Stomach (tissue), 9 donors: ENCODE measurements around the gene HSD11B1. TPM values are rescaled to one million over a fixed set of nuclear protein-coding genes. Genes with fewer than 3 reads are reported as not detected.

ENCODE experiments used
- DNase-seq, 2 donors: peaks; one replicate each; pipeline versions ENCODE4 v3.0.0 to v3.0.0-alpha.2; 2013 to 2019
- H3K27ac ChIP-seq, 5 donors: fragments of 200-600 bp in 4 of 5; sonication (generic) in 4 of 5; one replicate each; pipeline ENCODE4 v1.5.1; 2013 to 2019; ENCODE audit warnings: mild to moderate bottlenecking in 1 of 5, moderate library complexity in 1 of 5
- H3K27me3 ChIP-seq, 3 donors: fragments of 200-600 bp; sonication (generic); one replicate each; pipeline ENCODE4 v1.5.1; 2017 to 2019; ENCODE audit warnings: mixed run types in 1 of 3
- H3K36me3 ChIP-seq, 4 donors: fragments of 200-600 bp; sonication (generic); 1 replicate in 3 of 4; 2 replicates in 1 of 4; pipeline ENCODE4 v1.5.1; 2016 to 2019
- H3K4me1 ChIP-seq, 4 donors: fragments of 200-600 bp; sonication (generic); one replicate each; pipeline ENCODE4 v1.5.1; 2016 to 2019
- H3K4me3 ChIP-seq, 4 donors: fragments of 200-600 bp; sonication (generic) in 3 of 4; one replicate each; pipeline ENCODE4 v1.5.1; 2016 to 2019; ENCODE audit warnings: mild to moderate bottlenecking in 1 of 4
- H3K9me3 ChIP-seq, 4 donors: fragments of 200-600 bp; sonication (generic); one replicate each; pipeline ENCODE4 v1.5.1; 2016 to 2019
- EP300 ChIP-seq: sonication (generic); formaldehyde crosslinking; IDR thresholded peaks from one replicate; pipeline ENCODE4 v1.6.1; 2017; ENCODE audit warnings: antibody characterized with exemption
- POLR2A ChIP-seq, 4 donors: fragments of 450-650 bp; IDR thresholded peaks; one replicate each; pipeline ENCODE4 v1.6.1; 2016; ENCODE audit warnings: antibody characterized with exemption in 4 of 4, control low read depth in 2 of 4, mild to moderate bottlenecking in 1 of 4, moderate library complexity in 1 of 4
- POLR2AphosphoS5 ChIP-seq, 3 donors: sonication (generic); formaldehyde crosslinking; IDR thresholded peaks; one replicate each; pipeline ENCODE4 v1.6.1; 2016; ENCODE audit warnings: antibody characterized with exemption in 3 of 3
- WGBS, 5 donors: extraction: QIAGEN DNeasy Blood & Tissue Kit in 3 of 5; methylation state at CpG; one replicate each; pipeline versions ENCODE4 v1.1.5 to v1.1.7; 2013 to 2018; 5-methylcytosine and 5-hydroxymethylcytosine counted together
- intact Hi-C: fragments of 100-400 bp; cut with DNase I; formaldehyde crosslinking; loops from one replicate; pipeline ENCODE4 v1.15.1; 2023; ENCODE audit warnings: low total_unique reads
- polyA plus RNA-seq, 3 donors: library from polyadenylated mRNA; stranded (reverse); fragments of 200-250 nt; gene quantifications; one replicate each; pipeline ENCODE4 v1.2.3, GENCODE V29; 2013
- total RNA-seq, 5 donors: library from RNA; depleted of rRNA; stranded (reverse); fragments of >200 nt; gene quantifications; one replicate each; pipeline versions ENCODE4 v1.1.0 to v1.2.3, GENCODE V29; 2014 to 2016
- TF ChIP-seq, protein P1 (sequence below), 7 experiments: fragments of 450-650 bp in 4 of 7; fragments of 200-600 bp in 3 of 7; sonication (generic) in 3 of 7; IDR thresholded peaks; one replicate each; pipeline ENCODE4 v1.5.1; 2016 to 2019; ENCODE audit warnings: antibody characterized with exemption in 7 of 7, control low read depth in 2 of 7, mild to moderate bottlenecking in 1 of 7
- donor health status: healthy with polysubstance abuse.
- donor health status: Bipolar disorder and iron deficiency.
- donor health status: healthy.

The HSD11B1 gene
- total and polyA plus RNA-seq, 8 donors, result 1.5 to 14.0 (median 2.6) TPM; not detected in 2

DNA sequence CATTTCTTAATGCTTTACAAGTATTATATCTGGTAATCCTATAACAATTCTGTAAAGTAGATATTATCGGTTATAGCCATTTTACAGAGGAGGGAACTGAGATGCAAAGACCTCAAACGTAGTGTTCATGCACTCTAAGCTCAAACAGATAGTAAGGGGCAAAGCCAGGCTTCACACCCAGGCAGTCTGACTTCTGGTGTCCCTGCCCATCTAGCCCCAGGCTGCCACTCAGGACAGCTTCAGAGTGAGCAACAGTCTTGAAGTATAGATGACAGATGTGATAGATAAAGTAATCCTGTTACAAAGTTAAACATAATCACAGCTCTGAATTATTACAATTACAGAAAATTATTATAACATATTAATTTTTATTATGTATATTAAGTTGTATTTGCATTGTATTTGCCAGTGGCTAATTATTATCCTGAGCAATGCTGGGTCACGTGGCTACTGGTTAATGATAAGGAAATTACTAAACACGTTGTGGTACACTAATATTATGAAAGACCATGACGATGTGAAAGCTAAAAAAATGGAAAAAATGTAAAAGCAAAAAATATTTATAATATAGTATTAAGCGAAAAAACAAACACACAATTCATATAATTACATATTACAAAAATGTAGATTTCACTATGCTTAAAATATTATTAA lies 45.2 kb downstream of the HSD11B1 start:
- H3K9me3 ChIP-seq, result no peaks in the 10 kb centered on the region
- H3K27me3 ChIP-seq, result no peaks in the 10 kb centered on the region
- H3K4me3 ChIP-seq, result no peak overlapping the region
- no peak for DNase-seq
- WGBS, 5 donors, result 45 to 57% (median 48%) methylated on average over 6 of the region's 6 CpGs
- no peak overlapping the region for H3K27ac ChIP-seq
- peaks cover 0 to 21% (median 7%) of the 10 kb centered on the region in 4 donors for H3K4me1 ChIP-seq
- intact Hi-C loops, result no loop called here
- no peaks in the 10 kb centered on the region for H3K36me3 ChIP-seq
- TF ChIP-seq, protein P1, sequence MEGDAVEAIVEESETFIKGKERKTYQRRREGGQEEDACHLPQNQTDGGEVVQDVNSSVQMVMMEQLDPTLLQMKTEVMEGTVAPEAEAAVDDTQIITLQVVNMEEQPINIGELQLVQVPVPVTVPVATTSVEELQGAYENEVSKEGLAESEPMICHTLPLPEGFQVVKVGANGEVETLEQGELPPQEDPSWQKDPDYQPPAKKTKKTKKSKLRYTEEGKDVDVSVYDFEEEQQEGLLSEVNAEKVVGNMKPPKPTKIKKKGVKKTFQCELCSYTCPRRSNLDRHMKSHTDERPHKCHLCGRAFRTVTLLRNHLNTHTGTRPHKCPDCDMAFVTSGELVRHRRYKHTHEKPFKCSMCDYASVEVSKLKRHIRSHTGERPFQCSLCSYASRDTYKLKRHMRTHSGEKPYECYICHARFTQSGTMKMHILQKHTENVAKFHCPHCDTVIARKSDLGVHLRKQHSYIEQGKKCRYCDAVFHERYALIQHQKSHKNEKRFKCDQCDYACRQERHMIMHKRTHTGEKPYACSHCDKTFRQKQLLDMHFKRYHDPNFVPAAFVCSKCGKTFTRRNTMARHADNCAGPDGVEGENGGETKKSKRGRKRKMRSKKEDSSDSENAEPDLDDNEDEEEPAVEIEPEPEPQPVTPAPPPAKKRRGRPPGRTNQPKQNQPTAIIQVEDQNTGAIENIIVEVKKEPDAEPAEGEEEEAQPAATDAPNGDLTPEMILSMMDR (IDR thresholded peaks at IDR 0.05), result no peak
- TF ChIP-seq EP300, result no peak
- no peak for TF ChIP-seq POLR2A (IDR thresholded peaks at IDR 0.05)
- TF ChIP-seq POLR2AphosphoS5 (IDR thresholded peaks at IDR 0.05), result no peak

DNA sequence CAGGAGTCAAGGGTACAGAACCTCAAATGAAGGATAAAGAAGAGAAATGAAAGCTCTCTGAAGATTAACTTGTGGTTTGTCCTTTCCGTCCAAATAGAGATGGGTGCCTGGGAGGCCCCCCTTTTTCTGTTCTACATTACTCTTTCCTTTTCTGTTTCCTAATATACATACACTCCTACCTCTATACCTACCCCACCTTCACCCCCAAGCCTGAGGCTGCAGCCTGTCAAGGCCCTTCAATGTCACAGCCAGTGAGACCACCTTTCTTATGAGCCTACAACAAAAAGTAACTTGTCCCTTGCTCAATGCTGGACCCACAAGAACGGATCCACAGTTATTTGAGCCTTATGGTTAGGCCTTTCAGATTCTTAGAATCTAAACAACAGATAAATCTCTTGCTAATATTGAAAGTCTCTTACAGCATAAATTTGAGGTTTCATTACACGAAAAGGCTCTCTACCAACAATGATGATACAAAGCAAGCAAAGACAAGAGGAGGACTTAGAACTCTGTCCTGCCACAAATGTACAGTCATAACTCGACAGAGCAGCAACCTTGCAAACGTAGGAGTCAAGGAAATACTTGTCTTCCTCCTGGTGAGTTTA lies 47.1 kb downstream of the HSD11B1 start:
- TF ChIP-seq, protein P1 (IDR thresholded peaks at IDR 0.05), result no peak
- TF ChIP-seq EP300 (no peak), POLR2A (IDR thresholded peaks at IDR 0.05) (no peak), POLR2AphosphoS5 (IDR thresholded peaks at IDR 0.05) (no peak)
- 49 to 65% (median 59%) methylated on average over 5 of the region's 5 CpGs for WGBS, 5 donors
- H3K9me3 ChIP-seq, result no peaks in the 10 kb centered on the region
- no peak overlapping the region for H3K4me3 ChIP-seq
- no peaks in the 10 kb centered on the region for H3K36me3 ChIP-seq
- no peak for DNase-seq
- H3K4me1 ChIP-seq, result peaks cover 0 to 29% (median 8%) of the 10 kb centered on the region in 4 donors
- H3K27me3 ChIP-seq, result no peaks in the 10 kb centered on the region
- intact Hi-C loops, result no loop called here
- peak overlapping the region in 3 of 5 donors; percentile 34 to 66 (median 55) for H3K27ac ChIP-seq

DNA sequence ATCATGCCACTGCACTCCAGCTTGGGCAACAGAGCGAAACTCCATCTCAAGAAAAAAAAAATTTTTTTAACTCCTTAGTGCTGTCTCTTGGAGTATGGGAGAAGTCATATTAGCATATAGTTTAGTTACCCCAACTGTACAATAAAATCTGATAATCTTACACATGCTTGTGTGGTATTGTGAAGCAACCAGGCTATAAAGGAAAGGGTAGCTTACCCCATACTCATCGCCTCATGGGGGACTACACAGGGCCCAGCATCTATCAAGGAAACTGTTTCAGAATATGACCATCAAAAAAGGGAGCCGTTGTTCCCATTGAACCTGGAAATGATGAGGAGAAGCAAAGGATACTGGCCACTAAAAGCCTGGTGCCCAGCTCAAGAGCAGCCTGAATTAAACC lies 48.2 kb downstream of the HSD11B1 start:
- TF ChIP-seq, protein P1 (IDR thresholded peaks at IDR 0.05), result no peak
- no peak for TF ChIP-seq POLR2AphosphoS5 (IDR thresholded peaks at IDR 0.05)
- TF ChIP-seq POLR2A (IDR thresholded peaks at IDR 0.05), result no peak
- no peak for TF ChIP-seq EP300
- DNase-seq, result no peak
- intact Hi-C loops, result no loop called here
- Histone ChIP-seq H3K27ac (no peak overlapping the region), H3K4me3 (no peak overlapping the region), H3K27me3 (no peaks in the 10 kb centered on the region), H3K4me1 (peaks cover 0 to 29% (median 7%) of the 10 kb centered on the region in 4 donors), H3K36me3 (no peaks in the 10 kb centered on the region), H3K9me3 (no peaks in the 10 kb centered on the region)
- WGBS, 5 donors, result 73 to 94% (median 89%) methylated on average over 3 of the region's 3 CpGs

DNA sequence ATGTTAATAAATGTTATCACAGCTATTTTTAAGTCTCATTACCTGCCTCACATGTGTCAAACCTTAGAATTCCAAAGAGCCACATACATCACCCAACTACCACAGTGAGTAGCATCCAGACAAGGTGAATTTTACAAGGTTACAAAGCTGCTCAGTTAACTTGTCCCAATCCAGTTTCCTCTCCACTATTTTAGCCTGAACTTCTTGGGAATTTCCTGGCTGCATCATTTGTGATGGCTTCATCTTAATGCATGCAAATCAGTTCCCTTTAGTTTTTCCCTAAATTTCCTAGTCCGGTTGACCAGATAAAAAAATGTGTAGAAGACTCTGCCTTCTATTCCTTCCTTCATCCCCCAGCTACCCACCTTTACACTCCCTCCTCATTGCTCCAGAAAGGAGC lies 50.6 kb downstream of the HSD11B1 start:
- peak overlapping the region in 4 of 5 donors; percentile 11 to 84 (median 66) for H3K27ac ChIP-seq

More for the DNA sequence above, 50.6 kb downstream of the HSD11B1 start:
- no peak for TF ChIP-seq POLR2AphosphoS5 (IDR thresholded peaks at IDR 0.05)
- TF ChIP-seq, protein P1 (IDR thresholded peaks at IDR 0.05), result no peak
- TF ChIP-seq POLR2A (IDR thresholded peaks at IDR 0.05), result no peak
- TF ChIP-seq EP300, result no peak
- intact Hi-C loops, result no loop called here
- no peak for DNase-seq
- Histone ChIP-seq H3K9me3 (no peaks in the 10 kb centered on the region), H3K27me3 (no peaks in the 10 kb centered on the region), H3K36me3 (peaks cover 0 to 5% (median 0%) of the 10 kb centered on the region in 4 donors), H3K4me3 (no peak overlapping the region), H3K4me1 (peaks cover 0 to 27% (median 3%) of the 10 kb centered on the region in 4 donors)
- 76 to 89% (median 85%) methylated on average over 1 of the region's 1 CpG for WGBS, 5 donors
